Activated T-cell treated with anti-CD3 and anti-CD28 coated beads for 1 hour (primary cell): ENCODE measurements around the gene SETBP1.

Experiments used
- DNase-seq: peaks from one replicate; pipeline ENCODE4 v3.0.0-alpha.2; 2020; ENCODE audit warnings: low read depth

SETBP1 gene

DNA sequence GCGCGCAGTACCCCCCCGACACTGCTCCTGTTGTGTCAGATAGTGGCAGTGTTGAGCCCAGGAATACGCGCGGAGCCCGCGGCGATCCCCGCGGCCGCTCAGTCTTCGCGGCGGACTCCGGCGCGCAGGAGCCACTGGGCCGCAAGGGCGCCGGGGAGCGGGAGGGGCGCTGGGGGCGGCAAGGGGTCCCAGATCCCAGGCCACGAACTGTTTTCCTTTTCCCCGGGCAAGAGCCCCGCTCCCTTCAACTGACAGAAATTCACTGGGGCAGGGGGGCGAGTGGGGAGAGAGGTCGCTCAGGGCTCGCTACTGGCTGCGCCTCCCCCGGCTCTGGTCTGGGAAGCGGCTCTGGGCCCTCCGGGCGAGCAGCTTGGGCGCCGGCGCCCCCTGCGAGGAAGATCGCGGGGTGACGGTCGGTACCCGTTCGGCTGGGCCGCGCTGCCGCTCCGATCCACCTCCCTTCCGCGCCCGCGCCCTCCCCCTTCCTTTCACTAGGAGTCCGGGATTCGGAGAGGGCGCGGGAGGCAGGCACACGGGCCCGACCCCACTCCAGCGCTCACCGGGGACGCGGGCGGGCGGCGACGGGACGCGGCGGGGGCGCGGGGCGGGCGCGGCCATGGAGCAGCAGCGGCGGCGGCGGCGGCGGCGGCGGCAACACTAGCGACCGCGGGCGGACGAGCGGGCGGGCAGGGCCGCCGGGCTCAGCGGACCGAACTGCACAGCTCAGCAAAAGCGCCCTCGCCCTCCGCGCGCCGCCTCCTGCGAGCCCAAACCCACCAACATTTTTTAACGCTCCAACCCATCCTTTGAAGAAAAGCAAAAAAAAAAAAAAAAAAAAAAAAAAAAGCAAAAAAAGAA, 1.4 kb upstream of the SETBP1 start:
- DNase-seq = peak; percentile 44

DNA sequence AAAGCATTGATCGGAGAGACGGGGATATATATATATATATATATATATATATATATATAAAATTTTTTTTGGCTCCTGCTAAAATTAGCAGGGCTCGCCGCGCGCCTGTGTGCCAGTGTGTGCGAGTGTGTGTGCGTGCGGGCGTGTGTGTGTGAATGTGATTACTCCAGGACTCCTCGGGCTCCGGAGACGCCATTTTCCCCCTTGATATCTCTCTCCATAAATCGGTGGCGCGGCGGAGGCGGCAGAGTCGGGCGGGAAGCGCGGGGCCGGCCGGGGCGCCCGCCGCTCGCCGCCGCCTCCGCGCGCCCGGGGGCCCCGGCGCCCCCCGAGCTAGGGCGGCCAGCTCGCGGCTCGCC, 795 bp upstream of the SETBP1 start:
- DNase-seq = no peak

DNA sequence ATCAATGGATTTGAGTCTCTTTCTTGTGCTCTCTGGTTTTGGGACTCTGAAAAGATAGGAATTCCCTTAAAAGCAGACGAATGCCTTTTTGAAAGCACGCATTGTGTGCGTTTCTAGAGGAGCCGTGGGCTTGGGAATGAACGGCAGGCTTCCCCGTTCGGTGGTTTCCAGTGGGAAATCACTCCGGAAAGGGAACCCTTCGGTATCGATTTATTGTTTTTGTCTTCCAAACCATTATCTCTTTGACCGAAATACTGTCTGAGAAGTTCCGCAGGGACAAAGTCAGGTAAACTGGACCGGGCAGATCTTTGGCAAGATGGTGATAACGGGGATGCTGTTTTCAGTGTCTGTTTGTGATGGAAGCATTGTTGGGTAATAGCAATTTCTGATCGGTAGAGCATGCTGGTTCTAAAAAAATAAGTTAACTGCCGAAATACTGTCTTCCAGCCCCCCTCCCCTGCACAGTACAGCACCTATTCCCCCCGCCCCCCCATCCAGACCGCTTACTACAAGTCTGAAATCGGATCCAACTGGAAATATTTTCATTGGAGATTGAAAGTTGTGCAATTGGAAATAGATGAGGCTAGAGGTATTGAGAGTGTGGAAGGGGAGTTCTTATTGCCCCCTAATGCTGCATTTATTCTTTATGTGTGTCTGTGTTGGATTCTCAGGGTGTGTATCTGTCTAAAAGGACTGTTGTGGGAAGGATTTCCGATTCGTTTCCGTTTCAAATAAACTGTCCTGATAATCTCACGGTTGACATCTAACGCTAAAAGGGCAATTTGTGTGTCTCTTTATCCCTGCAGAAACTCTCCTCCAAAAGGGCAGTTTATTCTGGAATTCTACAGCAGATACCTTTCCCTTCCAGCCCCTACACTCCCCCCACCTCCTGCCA, 635 bp downstream of the SETBP1 start:
- DNase-seq = no peak

DNA sequence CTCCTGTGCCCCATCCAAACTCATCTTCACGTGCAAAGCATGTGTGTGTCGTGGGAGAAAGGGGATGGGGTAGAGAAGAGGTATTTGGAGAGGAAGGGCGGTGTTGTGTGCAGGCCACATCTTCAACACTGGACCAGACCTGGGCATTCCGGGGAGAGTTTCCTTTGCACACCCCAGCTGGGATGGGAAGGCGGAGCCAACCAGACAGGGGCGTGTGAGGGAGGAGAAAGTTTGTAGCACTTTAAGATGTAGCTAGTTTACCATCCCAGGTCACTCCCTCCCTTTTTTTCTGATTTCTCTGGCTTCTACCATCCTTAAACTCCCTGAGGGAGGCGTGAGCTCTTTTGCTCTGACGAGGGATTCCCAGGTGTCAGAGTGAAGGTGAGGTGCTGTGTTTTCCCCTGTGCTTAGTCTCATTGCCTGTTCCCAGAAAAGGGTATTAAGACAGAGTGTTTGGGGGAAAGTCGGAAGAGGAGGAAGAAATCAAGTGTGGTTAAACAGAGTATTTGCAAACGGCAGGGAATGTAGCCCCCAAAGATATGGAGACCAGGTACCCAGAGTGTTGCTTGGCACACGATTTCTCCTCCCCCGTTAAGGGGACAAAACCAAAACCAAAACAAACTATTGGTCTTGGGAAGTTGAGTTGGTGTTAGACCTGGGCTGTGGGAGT, 1.6 kb downstream of the SETBP1 start:
- DNase-seq = no peak

DNA sequence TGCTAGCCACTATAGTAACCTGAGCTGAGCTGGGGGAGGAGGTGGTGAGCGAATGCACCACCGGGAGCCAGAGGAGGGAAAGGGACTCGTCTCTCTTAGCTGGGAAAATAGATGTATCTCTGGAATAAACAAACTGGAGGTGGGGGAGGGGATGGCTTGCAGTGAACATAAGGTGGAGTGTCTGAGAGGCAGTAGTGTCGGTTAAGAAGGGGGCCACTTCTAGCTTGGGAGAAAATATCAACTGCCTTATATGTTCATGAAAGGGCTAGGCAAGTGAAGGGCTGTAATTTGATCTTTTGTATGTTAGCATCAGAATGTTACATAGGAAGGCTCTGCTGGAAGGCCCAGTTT, 2.2 kb downstream of the SETBP1 start:
- DNase-seq = no peak

DNA sequence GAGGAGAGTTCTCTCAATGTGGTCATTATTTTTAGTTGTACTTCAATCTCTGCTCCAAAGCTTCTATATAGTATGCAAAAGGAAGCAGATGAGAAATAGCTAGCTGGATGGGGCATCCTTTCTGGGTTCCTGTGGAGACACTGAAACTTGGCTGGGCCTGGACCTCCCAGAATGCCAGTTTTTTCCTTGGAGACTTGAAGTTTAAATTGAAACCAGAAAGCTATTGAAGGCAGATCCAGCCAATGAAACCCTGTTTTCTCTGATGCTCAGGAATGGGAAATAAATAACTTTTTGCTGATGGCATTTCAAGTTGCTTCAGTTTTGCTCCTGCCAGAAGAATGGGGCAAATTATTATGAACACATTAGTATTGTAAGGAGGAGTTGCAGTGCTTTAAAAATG, 2.9 kb downstream of the SETBP1 start:
- DNase-seq = no peak

DNA sequence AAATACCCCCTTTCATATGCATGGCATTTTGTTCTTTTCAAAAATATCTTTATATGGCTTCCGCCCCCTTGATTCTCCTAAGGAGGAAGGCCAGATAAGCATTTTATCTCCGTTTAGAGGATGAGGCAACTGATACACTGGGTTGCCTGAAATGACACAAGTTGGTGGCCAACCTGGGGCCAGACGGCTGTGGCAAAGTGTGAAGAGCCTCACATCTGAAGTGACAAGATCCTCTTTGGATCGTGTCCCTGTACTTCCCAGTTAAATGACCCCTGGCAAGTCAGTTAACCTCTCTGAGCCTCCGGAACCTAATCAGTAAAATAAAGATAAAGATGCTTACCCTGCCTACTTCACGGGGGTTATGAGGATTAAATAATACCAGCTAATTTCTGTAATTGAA, 4.6 kb downstream of the SETBP1 start:
- no peak for DNase-seq

DNA sequence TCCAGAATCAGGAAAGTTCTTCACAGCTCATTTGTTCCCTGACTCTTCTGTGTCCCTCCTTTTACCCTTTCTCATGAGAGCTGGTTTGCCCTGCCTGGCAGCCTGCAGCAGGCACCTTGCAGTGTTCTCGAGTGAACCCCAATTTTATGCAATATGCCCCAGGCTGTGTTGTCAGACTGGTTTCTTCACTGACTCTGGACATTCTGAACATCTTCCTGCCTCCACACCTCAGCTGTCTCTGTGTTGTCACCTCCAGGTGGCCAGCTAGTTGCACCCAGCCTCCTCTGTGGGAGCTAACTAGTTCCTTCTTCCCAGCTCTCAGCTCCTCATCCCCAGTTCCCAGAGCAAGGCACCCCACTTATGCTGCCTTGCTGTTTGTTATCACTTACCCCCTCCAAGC, 5.5 kb downstream of the SETBP1 start:
- no peak for DNase-seq

DNA sequence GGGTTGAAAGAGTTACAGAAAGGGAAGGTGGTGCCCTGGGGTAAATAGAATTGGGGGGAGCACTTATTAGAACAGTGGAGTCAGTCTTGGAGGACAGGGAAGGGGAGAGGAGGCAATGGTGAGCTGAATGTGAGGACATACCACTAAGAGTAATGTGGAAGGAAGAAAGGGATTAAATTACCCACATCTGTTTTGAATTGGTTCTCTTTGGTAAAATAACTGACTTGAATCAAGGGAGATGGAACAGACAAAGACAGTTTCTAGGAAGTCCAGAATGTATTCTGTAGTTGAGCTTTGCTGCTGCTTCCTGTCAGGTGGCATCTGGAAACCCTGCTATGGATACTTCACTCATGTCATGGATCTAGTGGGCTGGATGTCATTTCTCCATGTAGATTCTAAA, 6.7 kb downstream of the SETBP1 start:
- DNase-seq = no peak

DNA sequence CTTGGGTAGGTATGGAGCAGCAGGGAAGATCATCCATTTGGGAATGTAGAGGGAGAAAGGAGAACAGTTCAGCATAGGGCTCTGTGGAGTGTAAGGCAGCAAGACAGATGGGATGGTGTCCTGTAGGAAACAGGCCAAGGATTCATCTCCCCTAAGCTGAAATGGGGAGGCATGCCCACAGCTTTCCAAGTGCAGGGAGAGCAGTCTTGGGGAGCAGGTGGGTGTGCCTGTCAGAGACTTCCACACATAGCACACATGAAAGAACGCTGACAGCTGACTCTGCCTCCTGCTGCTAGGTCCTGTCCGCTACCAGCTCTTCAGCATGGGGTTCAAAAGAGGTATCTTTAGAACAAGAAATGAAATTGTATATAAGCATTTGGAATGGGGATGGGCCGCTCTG, 9.0 kb downstream of the SETBP1 start:
- DNase-seq = no peak

- DNase-seq = no peak
Measured at GRCh38 chr18:44691148-44691925, 10.6 kb downstream of the SETBP1 start.

DNA sequence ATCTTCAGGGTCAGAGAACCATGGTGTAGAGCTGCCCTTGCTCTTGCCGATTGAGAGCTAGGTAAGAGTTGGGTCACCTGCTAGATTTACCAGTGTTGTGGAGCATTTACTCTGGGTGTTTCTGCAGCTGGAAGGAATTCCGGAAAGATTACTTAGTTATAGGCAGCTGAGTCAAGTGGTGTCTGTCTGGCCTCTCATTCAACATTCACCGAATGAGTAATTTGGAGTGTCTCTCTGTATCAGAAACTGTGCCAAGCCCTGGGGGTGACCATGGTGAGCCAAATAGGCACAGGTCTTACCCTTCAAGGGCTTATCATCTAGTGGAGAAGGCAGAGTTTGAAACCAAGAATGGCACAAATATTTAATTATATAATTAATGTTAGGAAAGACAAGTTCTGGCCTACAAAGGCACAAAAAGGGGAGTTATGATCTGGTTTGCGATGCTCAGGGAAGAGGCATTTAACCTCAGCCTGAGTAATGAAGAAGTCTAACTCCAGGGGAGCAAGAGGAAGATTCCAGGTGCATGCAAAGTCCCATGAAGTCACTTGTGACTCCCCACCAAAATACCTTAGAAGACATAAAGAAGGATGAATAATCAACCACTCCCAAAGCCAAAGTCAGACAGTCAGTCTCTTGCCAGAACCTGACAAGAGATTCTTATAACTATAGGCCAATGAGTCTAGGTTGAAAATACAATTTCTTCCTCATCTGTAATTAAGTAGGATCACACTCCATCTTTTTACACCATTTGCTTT, 12.5 kb downstream of the SETBP1 start:
- DNase-seq = no peak

DNA sequence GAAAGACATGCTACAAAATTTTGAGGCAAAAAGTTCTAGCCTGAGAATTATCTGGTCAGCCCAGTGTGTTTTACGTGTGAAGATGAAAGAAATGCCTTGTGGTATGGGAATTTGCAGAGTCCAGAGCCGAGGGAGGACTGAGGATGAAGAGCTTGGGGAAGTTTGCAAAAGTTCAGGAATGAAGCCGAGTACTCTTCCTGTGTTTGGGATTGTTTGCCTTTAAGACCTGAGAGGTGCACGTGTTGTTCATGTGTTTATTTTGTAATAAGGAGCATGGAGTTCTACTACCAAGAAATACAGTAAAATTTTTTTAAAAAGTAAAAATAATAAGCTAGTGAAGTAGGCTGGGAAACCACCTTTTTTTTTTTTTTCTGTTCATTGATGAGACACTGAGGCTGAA, 14.8 kb downstream of the SETBP1 start:
- no peak for DNase-seq

- DNase-seq = no peak
Measured at GRCh38 chr18:44696892-44697291, 16.2 kb downstream of the SETBP1 start.

GRCh38 chr18:44697315-44697714, 16.6 kb downstream of the SETBP1 start:
- DNase-seq = no peak

DNA sequence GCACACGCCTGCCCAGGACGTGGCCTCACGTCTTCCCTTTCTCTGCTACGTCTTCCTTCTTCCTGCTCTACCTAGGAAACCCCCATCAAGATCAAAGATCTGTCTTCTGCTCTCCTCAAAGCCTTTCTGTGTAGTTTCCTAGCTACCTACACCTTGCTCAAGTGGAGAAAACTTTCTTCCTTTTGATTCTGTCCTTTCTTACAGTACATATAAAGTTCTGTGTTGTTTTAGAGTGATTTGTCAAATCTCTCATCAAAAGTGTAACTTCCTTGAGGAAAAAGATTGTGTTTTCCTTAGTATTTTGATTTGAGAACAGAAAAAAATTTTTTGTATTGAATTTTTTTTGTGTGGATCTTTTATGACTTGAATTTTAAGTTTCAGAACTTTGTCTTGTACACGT, 17.8 kb downstream of the SETBP1 start:
- DNase-seq = no peak

- no peak for DNase-seq
Measured at GRCh38 chr18:44699572-44700261, 19.0 kb downstream of the SETBP1 start.

DNA sequence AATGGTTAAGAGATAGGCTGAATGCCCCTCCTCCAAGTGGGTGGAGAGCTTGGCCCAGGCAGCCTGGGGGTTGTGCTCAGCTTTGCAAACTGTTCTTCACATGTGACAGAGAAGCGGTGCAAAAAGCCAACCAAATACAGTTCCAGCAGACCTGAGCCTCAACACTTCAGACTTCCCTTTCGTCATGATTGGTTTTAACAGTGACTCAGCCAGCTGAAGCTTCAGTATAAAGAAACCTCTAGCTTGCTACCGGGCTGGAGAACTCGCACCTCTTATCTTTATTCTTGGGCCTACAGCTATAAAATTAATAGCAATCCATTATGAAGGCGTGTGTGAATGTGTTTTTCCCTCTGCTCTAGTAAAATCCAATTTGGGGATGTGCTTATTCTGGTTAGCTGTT, 20.0 kb downstream of the SETBP1 start:
- no peak for DNase-seq

DNA sequence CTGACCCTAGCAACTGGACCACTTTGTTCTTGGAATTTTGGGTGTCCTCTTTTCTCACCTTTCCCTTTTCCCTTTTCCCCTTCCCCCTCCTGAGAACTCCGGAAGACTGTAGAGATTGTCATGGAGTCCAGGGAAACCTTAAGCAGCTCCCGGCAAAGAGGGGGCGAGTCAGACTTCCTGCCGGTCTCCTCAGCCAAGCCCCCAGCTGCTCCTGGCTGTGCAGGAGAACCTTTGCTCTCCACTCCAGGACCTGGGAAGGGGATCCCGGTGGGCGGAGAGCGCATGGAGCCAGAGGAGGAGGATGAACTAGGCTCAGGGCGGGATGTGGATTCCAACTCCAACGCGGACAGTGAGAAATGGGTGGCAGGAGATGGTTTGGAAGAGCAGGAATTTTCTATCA, 20.5 kb downstream of the SETBP1 start:
- no peak for DNase-seq

GRCh38 chr18:44702594-44702993, 21.9 kb downstream of the SETBP1 start:
- DNase-seq = no peak
